HL-60 (cell line): ENCODE data around the gene GNAT2.

ENCODE experiments used
- CTCF ChIP-seq: IDR thresholded peaks from one replicate; pipeline ENCODE4 v1.5.1; 2011; ENCODE audit warnings: low read length, control low read depth, inconsistent platforms; ENCODE audit not compliant: insufficient read depth
- GABPA ChIP-seq: IDR thresholded peaks from 2 replicates; pipeline ENCODE4 v1.6.1; 2012; ENCODE audit warnings: low read depth
- POLR2AphosphoS5 ChIP-seq: IDR thresholded peaks from 2 replicates; pipeline ENCODE4 v1.6.1; 2012; ENCODE audit warnings: low read depth
- REST ChIP-seq: IDR thresholded peaks from 2 replicates; pipeline ENCODE4 v1.6.1; 2012; ENCODE audit warnings: low read depth; ENCODE audit not compliant: insufficient replicate concordance

- TF ChIP-seq CTCF (no peak), REST (no peak), POLR2AphosphoS5 (no peak), GABPA (no peak)
These were observed 39.9 kb downstream of the GNAT2 start for GRCh38 chr1:109579491-109579890.
